Peyer's patch (tissue), 4 donors: ENCODE data around the gene MRGPRG.

ENCODE experiments used
- CTCF ChIP-seq, 6 experiments: fragments of 450-650 bp in 4 of 6; fragments of 200-600 bp in 2 of 6; sonication (generic) in 1 of 6; IDR thresholded peaks; one replicate each; pipeline ENCODE4 v1.5.1; 2017 to 2019; ENCODE audit warnings: antibody characterized with exemption in 6 of 6, mild to moderate bottlenecking in 3 of 6, moderate library complexity in 1 of 6
- POLR2A ChIP-seq, 2 donors: fragments of 450-650 bp; IDR thresholded peaks; one replicate each; pipeline ENCODE4 v1.5.1; 2017; ENCODE audit warnings: antibody characterized with exemption in 2 of 2, mild to moderate bottlenecking in 2 of 2, moderate library complexity in 2 of 2

- TF ChIP-seq POLR2A (IDR thresholded peaks at IDR 0.05) (no peak), CTCF (IDR thresholded peaks at IDR 0.05) (no peak)
Observed at GRCh38 chr11:3223932-3224381, 5.3 kb upstream of the MRGPRG start.
